ENCODE data around the gene POLG2.
"Not testable (repeated sequence)": the region's sequence is repeated elsewhere in the genome, so short reads cannot be mapped to it uniquely, and the experiment has no call there.

The POLG2 gene

GRCh38 chr17:64439521-64439920 is 57.3 kb downstream of the POLG2 start:
- DNase-seq, result not testable (repeated sequence)

- no peak for DNase-seq
These were observed 58.8 kb downstream of the POLG2 start for GRCh38 chr17:64437944-64438525.

GRCh38 chr17:64431534-64431933 is 65.3 kb downstream of the POLG2 start:
- DNase-seq, result no peak

GRCh38 chr17:64430036-64430435 is 66.8 kb downstream of the POLG2 start:
- not testable (repeated sequence) for DNase-seq

- DNase-seq, result no peak
These were observed 68.4 kb downstream of the POLG2 start for GRCh38 chr17:64428406-64428805.

Data from cortex of kidney (tissue), 1 donor.